ENCODE data around the gene ITPR1.

GRCh38 chr3:4634894-4635293 is 141.7 kb downstream of the ITPR1 start:
- no peak for TF ChIP-seq NRF1 (conservative IDR thresholded peaks at IDR 0.05; ENCODE audit: low read depth, low read length)
- no peak for TF ChIP-seq CTCF (IDR thresholded peaks at IDR 0.05 in 2 of 3, conservative IDR thresholded peaks at IDR 0.05 in 1 of 3; ENCODE audit: control insufficient read depth in 2 of 3, extremely low read depth in 1 of 3, insufficient read depth in 1 of 3, low read depth in 3 of 3, low read length in 3 of 3)
- TF ChIP-seq FOS (IDR thresholded peaks at IDR 0.05; ENCODE audit: borderline replicate concordance, extremely low read depth, insufficient read length) = no peak
- no peak for TF ChIP-seq RAD21 (IDR thresholded peaks at IDR 0.05; ENCODE audit: insufficient read depth, low read depth, low read length)
- TF ChIP-seq SMC3 (IDR thresholded peaks at IDR 0.05; ENCODE audit: borderline replicate concordance, low read length) = no peak
- no peak for TF ChIP-seq CEBPZ (IDR thresholded peaks at IDR 0.05; ENCODE audit: low read depth, low read length)
- no peak for TF ChIP-seq BMI1 (IDR thresholded peaks at IDR 0.05; ENCODE audit: borderline replicate concordance)

Measured in GM12878 (cell line).